HEK293 (cell line): ENCODE data around the gene KRTAP4-9.
"Not testable (repeated sequence)": the region's sequence is repeated elsewhere in the genome, so short reads cannot be mapped to it uniquely, and the experiment has no call there.

Experiments
- CTCF ChIA-PET: fragments of 350-600 bp; formaldehyde crosslinking; extraction: SDS; loops from one replicate; lab custom pipeline; 2021; ENCODE audit warnings: antibody characterized with exemption; lab: Yijun Ruan, JAX
- POLR2A ChIA-PET: fragments of 300-600 bp; formaldehyde crosslinking; extraction: SDS; loops from one replicate; lab custom pipeline; 2020; ENCODE audit warnings: antibody characterized with exemption, inconsistent platforms; lab: Yijun Ruan, JAX
- H3K27ac ChIP-seq: fragments of 200-500 bp; sonication (Bioruptor generic); 2 replicates; pipeline ENCODE4 v1.5.1; 2014; ENCODE audit warnings: low read depth, low read length, control low read depth, inconsistent platforms; ENCODE audit errors: extremely low read depth
- H3K36me3 ChIP-seq, 2 experiments: fragments of 200-500 bp in 1 of 2; sonication (Bioruptor generic) in 1 of 2; 1 replicate in 1 of 2; 2 replicates in 1 of 2; pipeline ENCODE4 v1.5.1; 2014 to 2017; ENCODE audit warnings: inconsistent platforms in 2 of 2, low read length in 2 of 2; ENCODE audit not compliant: control insufficient read depth in 2 of 2, insufficient read depth in 1 of 2
- H3K4me1 ChIP-seq: fragments of 200-500 bp; sonication (Bioruptor generic); 2 replicates; pipeline ENCODE4 v1.5.1; 2014; ENCODE audit warnings: mild to moderate bottlenecking, low read length, inconsistent platforms; ENCODE audit not compliant: control insufficient read depth, insufficient read depth
- H3K4me3 ChIP-seq: 2 replicates; pipeline ENCODE4 v1.5.1; 2011; ENCODE audit warnings: low read depth, mild to moderate bottlenecking, control low read depth, low read length, moderate library complexity
- H3K9me3 ChIP-seq: fragments of 200-500 bp; sonication (Bioruptor generic); 2 replicates; pipeline ENCODE4 v1.5.1; 2014; ENCODE audit warnings: low read depth, low read length, inconsistent platforms; ENCODE audit not compliant: control insufficient read depth, insufficient read depth
- GLIS2 ChIP-seq: fragments of 450-650 bp; formaldehyde crosslinking; IDR thresholded peaks from 2 replicates; pipeline ENCODE4 v1.5.1; 2016; ENCODE audit warnings: missing biosample characterization, missing genetic modification characterization
- HOXA7 ChIP-seq: sonication (generic); formaldehyde crosslinking; IDR thresholded peaks from 2 replicates; pipeline ENCODE4 v1.8.1; 2022; ENCODE audit warnings: missing genetic modification reagents, borderline replicate concordance
- MYNN ChIP-seq: fragments of 450-650 bp; formaldehyde crosslinking; IDR thresholded peaks from 2 replicates; pipeline ENCODE4 v1.5.1; 2016; ENCODE audit warnings: missing biosample characterization, missing genetic modification characterization, borderline replicate concordance
- OVOL3 ChIP-seq: fragments of 450-650 bp; formaldehyde crosslinking; IDR thresholded peaks from 2 replicates; pipeline ENCODE4 v1.5.1; 2016; ENCODE audit warnings: missing biosample characterization, missing genetic modification characterization
- SETDB1 ChIP-seq: IDR thresholded peaks from one replicate; pipeline ENCODE4 v1.6.1; 2017; ENCODE audit warnings: mild to moderate bottlenecking, low read length, moderate library complexity, mixed read lengths; ENCODE audit not compliant: insufficient read length
- SP2 ChIP-seq: fragments of 450-650 bp; formaldehyde crosslinking; IDR thresholded peaks from 2 replicates; pipeline ENCODE4 v1.5.1; 2016; ENCODE audit warnings: missing biosample characterization, missing genetic modification characterization
- YY1 ChIP-seq: fragments of 450-650 bp; formaldehyde crosslinking; IDR thresholded peaks from 2 replicates; pipeline ENCODE4 v1.5.1; 2018; ENCODE audit warnings: missing biosample characterization, missing genetic modification characterization
- ZBTB20 ChIP-seq: fragments of 450-650 bp; formaldehyde crosslinking; IDR thresholded peaks from 2 replicates; pipeline ENCODE4 v1.5.1; 2016; ENCODE audit warnings: missing biosample characterization, missing genetic modification characterization
- ZFP37 ChIP-seq: fragments of 450-650 bp; formaldehyde crosslinking; IDR thresholded peaks from 2 replicates; pipeline ENCODE4 v1.5.1; 2016; ENCODE audit warnings: missing biosample characterization, missing genetic modification characterization
- ZNF146 ChIP-seq: fragments of 450-650 bp; formaldehyde crosslinking; IDR thresholded peaks from 2 replicates; pipeline ENCODE4 v1.5.1; 2016; ENCODE audit warnings: missing biosample characterization, missing genetic modification characterization
- ZNF202 ChIP-seq: fragments of 450-650 bp; formaldehyde crosslinking; IDR thresholded peaks from 2 replicates; pipeline ENCODE4 v1.5.1; 2016; ENCODE audit warnings: missing biosample characterization, missing genetic modification characterization, borderline replicate concordance
- ZNF302 ChIP-seq: fragments of 450-650 bp; formaldehyde crosslinking; IDR thresholded peaks from 2 replicates; pipeline ENCODE4 v1.5.1; 2016; ENCODE audit warnings: missing biosample characterization, missing genetic modification characterization, low read depth
- ZNF423 ChIP-seq: fragments of 450-650 bp; formaldehyde crosslinking; IDR thresholded peaks from 2 replicates; pipeline ENCODE4 v1.5.1; 2016; ENCODE audit warnings: missing biosample characterization, missing genetic modification characterization
- ZNF596 ChIP-seq: fragments of 450-650 bp; IDR thresholded peaks from 2 replicates; pipeline ENCODE4 v1.5.0; 2018; ENCODE audit warnings: missing biosample characterization, mild to moderate bottlenecking, missing genetic modification characterization, moderate library complexity
- ZNF658 ChIP-seq: fragments of 450-650 bp; formaldehyde crosslinking; IDR thresholded peaks from 2 replicates; pipeline ENCODE4; 2016; ENCODE audit warnings: missing biosample characterization, missing genetic modification characterization
- ZNF664 ChIP-seq: fragments of 450-650 bp; formaldehyde crosslinking; IDR thresholded peaks from 2 replicates; pipeline ENCODE4 v1.5.1; 2016; ENCODE audit warnings: missing biosample characterization, missing genetic modification characterization
- ZNF777 ChIP-seq: fragments of 450-650 bp; formaldehyde crosslinking; IDR thresholded peaks from 2 replicates; pipeline ENCODE4 v1.5.1; 2017; ENCODE audit warnings: missing biosample characterization, missing genetic modification characterization, borderline replicate concordance
- ZXDB ChIP-seq: fragments of 450-650 bp; formaldehyde crosslinking; IDR thresholded peaks from 2 replicates; pipeline ENCODE4 v1.5.1; 2016; ENCODE audit warnings: missing biosample characterization, missing genetic modification characterization
- TF ChIP-seq, protein P1 (sequence below): fragments of 450-650 bp; formaldehyde crosslinking; IDR thresholded peaks from 2 replicates; pipeline ENCODE4 v1.5.1; 2016; ENCODE audit warnings: missing biosample characterization, missing genetic modification characterization, borderline replicate concordance
- TF ChIP-seq, protein P2 (sequence below): fragments of 450-650 bp; formaldehyde crosslinking; IDR thresholded peaks from 2 replicates; pipeline ENCODE4 v1.5.1; 2016; ENCODE audit warnings: missing biosample characterization, missing genetic modification characterization
- TF ChIP-seq, protein P3 (sequence below): fragments of 450-650 bp; IDR thresholded peaks from 2 replicates; pipeline ENCODE4 v1.5.1; 2018; ENCODE audit warnings: missing biosample characterization, missing genetic modification characterization

The KRTAP4-9 gene

DNA sequence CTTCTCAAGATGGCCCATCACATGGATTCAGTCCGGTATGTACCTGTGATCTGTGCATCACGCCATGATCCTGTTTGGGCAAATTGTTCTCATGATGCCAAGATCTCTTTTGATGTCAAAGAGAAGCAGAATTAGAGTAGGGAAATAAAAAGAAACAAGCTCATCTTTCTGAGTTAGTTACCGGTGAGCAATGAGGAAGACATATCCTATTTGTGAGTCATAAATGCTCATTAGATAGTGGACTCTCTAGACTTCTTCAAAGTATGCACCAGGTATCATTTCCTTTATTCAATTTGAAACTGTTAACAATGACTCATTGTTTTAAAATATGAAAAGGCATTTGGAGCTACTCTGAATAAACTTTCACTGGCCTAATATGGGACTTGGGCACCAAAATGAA, 26.8 kb downstream of the KRTAP4-9 start:
- no peak overlapping the region for H3K27ac ChIP-seq
- TF ChIP-seq ZNF777 (tag by site-specific recombination) (no peak), ZBTB20 (tag by site-specific recombination) (no peak), SETDB1 (no peak), ZNF202 (no peak), SP2 (tag by site-specific recombination) (no peak), GLIS2 (no peak), YY1 (tag by site-specific recombination) (no peak), ZNF664 (tag by site-specific recombination) (no peak), ZNF658 (tag by site-specific recombination) (no peak)
- TF ChIP-seq, protein P1, sequence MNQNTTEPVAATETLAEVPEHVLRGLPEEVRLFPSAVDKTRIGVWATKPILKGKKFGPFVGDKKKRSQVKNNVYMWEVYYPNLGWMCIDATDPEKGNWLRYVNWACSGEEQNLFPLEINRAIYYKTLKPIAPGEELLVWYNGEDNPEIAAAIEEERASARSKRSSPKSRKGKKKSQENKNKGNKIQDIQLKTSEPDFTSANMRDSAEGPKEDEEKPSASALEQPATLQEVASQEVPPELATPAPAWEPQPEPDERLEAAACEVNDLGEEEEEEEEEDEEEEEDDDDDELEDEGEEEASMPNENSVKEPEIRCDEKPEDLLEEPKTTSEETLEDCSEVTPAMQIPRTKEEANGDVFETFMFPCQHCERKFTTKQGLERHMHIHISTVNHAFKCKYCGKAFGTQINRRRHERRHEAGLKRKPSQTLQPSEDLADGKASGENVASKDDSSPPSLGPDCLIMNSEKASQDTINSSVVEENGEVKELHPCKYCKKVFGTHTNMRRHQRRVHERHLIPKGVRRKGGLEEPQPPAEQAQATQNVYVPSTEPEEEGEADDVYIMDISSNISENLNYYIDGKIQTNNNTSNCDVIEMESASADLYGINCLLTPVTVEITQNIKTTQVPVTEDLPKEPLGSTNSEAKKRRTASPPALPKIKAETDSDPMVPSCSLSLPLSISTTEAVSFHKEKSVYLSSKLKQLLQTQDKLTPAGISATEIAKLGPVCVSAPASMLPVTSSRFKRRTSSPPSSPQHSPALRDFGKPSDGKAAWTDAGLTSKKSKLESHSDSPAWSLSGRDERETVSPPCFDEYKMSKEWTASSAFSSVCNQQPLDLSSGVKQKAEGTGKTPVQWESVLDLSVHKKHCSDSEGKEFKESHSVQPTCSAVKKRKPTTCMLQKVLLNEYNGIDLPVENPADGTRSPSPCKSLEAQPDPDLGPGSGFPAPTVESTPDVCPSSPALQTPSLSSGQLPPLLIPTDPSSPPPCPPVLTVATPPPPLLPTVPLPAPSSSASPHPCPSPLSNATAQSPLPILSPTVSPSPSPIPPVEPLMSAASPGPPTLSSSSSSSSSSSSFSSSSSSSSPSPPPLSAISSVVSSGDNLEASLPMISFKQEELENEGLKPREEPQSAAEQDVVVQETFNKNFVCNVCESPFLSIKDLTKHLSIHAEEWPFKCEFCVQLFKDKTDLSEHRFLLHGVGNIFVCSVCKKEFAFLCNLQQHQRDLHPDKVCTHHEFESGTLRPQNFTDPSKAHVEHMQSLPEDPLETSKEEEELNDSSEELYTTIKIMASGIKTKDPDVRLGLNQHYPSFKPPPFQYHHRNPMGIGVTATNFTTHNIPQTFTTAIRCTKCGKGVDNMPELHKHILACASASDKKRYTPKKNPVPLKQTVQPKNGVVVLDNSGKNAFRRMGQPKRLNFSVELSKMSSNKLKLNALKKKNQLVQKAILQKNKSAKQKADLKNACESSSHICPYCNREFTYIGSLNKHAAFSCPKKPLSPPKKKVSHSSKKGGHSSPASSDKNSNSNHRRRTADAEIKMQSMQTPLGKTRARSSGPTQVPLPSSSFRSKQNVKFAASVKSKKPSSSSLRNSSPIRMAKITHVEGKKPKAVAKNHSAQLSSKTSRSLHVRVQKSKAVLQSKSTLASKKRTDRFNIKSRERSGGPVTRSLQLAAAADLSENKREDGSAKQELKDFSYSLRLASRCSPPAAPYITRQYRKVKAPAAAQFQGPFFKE (tag by site-specific recombination): no peak
- TF ChIP-seq, protein P2, sequence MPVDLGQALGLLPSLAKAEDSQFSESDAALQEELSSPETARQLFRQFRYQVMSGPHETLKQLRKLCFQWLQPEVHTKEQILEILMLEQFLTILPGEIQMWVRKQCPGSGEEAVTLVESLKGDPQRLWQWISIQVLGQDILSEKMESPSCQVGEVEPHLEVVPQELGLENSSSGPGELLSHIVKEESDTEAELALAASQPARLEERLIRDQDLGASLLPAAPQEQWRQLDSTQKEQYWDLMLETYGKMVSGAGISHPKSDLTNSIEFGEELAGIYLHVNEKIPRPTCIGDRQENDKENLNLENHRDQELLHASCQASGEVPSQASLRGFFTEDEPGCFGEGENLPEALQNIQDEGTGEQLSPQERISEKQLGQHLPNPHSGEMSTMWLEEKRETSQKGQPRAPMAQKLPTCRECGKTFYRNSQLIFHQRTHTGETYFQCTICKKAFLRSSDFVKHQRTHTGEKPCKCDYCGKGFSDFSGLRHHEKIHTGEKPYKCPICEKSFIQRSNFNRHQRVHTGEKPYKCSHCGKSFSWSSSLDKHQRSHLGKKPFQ (tag by site-specific recombination): no peak
- TF ChIP-seq, all 188 proteins: peak for 0
- Histone ChIP-seq H3K9me3 (no peaks in the 10 kb centered on the region), H3K4me1 (no peaks in the 10 kb centered on the region), H3K36me3 (no peaks in the 10 kb centered on the region), H3K4me3 (no peak overlapping the region)
- ChIA-PET POLR2A (no interaction called here), CTCF (interaction anchor here (0.8 to 1.3 kb wide), 2 partner anchors 190 to 328 kb away, joined by 3 to 6 read pairs; no protein-coding TSS in a partner anchor)

DNA sequence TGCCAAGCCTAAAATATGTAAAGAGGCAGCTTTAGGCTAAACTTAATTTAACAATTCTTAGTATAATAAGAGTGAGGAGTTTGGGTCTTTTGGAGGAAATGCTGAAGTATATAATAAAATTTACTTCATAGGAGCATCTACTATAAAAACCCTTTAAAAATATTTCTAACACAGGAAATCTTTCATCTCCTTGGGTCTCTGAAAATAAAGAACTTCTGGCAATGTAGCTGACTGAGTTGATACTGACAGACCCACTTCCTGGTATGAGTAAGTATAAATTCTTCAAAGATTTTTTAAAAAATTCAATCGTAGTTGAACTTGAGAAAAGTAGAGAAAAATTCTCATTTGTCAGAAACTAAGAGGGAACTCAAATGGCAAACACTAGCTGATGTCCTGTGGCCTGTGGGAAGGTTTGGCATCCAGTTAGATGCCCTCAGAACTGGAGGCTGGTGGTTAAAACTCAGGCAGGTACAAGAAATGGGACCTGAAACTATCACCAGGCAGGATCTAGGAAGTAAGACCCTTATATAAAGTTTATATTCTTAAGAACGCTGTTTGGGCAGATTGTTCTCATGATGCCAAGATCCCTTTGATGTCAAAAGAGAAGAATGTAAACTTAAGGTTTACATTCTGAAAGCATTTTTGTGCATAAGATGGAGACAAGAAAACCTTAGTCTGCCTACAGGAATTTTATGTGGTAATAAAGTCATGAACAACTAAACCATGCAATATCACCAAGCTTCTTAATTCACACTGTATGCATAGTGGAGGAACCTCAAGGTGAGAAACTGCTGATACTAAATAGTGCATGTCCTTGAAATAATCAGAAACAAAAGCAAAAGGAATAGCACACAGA, 28.9 kb downstream of the KRTAP4-9 start:
- Histone ChIP-seq H3K27ac (no peak overlapping the region), H3K4me3 (no peak overlapping the region), H3K36me3 (no peaks in the 10 kb centered on the region), H3K4me1 (no peaks in the 10 kb centered on the region), H3K9me3 (no peaks in the 10 kb centered on the region)
- TF ChIP-seq ZNF658 (tag by site-specific recombination): no peak
- TF ChIP-seq, protein P3, sequence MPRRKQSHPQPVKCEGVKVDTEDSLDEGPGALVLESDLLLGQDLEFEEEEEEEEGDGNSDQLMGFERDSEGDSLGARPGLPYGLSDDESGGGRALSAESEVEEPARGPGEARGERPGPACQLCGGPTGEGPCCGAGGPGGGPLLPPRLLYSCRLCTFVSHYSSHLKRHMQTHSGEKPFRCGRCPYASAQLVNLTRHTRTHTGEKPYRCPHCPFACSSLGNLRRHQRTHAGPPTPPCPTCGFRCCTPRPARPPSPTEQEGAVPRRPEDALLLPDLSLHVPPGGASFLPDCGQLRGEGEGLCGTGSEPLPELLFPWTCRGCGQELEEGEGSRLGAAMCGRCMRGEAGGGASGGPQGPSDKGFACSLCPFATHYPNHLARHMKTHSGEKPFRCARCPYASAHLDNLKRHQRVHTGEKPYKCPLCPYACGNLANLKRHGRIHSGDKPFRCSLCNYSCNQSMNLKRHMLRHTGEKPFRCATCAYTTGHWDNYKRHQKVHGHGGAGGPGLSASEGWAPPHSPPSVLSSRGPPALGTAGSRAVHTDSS (tag by site-specific recombination): no peak
- no peak for TF ChIP-seq ZFP37 (tag by site-specific recombination)
- no peak for TF ChIP-seq MYNN (tag by site-specific recombination)
- no peak for TF ChIP-seq ZNF302 (tag by site-specific recombination)
- no peak for TF ChIP-seq ZNF146 (tag by site-specific recombination)
- TF ChIP-seq HOXA7 (CRISPR knock-in tag): no peak
- no peak for TF ChIP-seq ZXDB (tag by site-specific recombination)
- TF ChIP-seq ZNF596 (tag by site-specific recombination): no peak
- TF ChIP-seq OVOL3: no peak
- no peak for TF ChIP-seq ZNF423 (tag by site-specific recombination)
- ChIA-PET POLR2A (no interaction called here), CTCF (interaction anchor here (0.6 to 0.7 kb wide), 2 partner anchors 44 to 277 kb away, joined by 3 to 4 read pairs; no protein-coding TSS in a partner anchor)

DNA sequence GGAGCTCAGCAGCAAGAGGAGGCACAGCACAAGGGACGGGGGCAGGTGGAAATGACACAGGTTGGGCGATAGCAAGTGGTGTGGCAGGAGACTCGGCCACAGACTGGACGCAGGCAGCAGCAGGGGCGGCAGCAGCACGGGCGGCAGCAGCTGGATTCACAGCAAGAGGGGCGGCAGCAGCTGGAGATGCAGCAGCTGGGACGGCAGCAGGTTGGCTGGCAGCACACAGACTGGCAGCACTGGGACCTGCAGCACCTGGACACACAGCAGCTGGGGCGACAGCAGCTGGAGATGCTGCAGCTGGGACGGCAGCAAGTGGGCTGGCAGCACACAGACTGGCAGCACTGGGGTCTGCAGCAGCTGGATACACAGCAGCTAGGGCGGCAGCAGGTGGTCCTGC, 34.7 kb downstream of the KRTAP4-9 start:
- H3K4me3 ChIP-seq, H3K36me3 ChIP-seq, H3K4me1 ChIP-seq, H3K9me3 ChIP-seq, H3K27ac ChIP-seq, CTCF ChIA-PET, POLR2A ChIA-PET: not testable (repeated sequence)
